GM19351 (cell line): ENCODE data around the gene MCEMP1.

Source experiments
- ATAC-seq: cut with Tn5 transposase; IDR thresholded peaks from one replicate; pipeline ENCODE4 v1.9.1; 2021; ENCODE audit warnings: mild to moderate bottlenecking, moderate library complexity; ENCODE audit not compliant: unreplicated experiment

MCEMP1 gene

GRCh38 chr19:7718668-7719067 lies 41.8 kb downstream of the MCEMP1 start:
- ATAC-seq: no peak

- no peak for ATAC-seq
These were observed 43.5 kb downstream of the MCEMP1 start for GRCh38 chr19:7720351-7720750.

- ATAC-seq: no peak
These were observed 45.4 kb downstream of the MCEMP1 start for GRCh38 chr19:7722231-7722651.

- ATAC-seq: no peak
These were observed 48.9 kb downstream of the MCEMP1 start for GRCh38 chr19:7725791-7726190.

GRCh38 chr19:7729211-7729610 lies 52.3 kb downstream of the MCEMP1 start:
- ATAC-seq: no peak
